CD4-positive, alpha-beta T cell treated with Interleukin-15 for 1 hour (primary cell): ENCODE measurements around the gene ATP10A.

Source experiments
- DNase-seq: peaks from one replicate; pipeline ENCODE4 v3.0.0-alpha.2; 2020

Gene ATP10A

GRCh38 chr15:25697586-25697985 lies 165.5 kb downstream of the ATP10A start:
- no peak for DNase-seq

GRCh38 chr15:25695875-25696760 lies 167.0 kb downstream of the ATP10A start:
- DNase-seq = no peak

- DNase-seq = no peak
Measured at GRCh38 chr15:25694823-25695312, 168.3 kb downstream of the ATP10A start.

- DNase-seq = no peak
Measured at GRCh38 chr15:25694239-25694584, 168.9 kb downstream of the ATP10A start.

- no peak for DNase-seq
Measured at GRCh38 chr15:25693321-25694238, 169.5 kb downstream of the ATP10A start.

- no peak for DNase-seq
Measured at GRCh38 chr15:25691544-25692430, 171.3 kb downstream of the ATP10A start.

GRCh38 chr15:25690673-25691543 lies 172.2 kb downstream of the ATP10A start:
- DNase-seq = no peak

- no peak for DNase-seq
Measured at GRCh38 chr15:25689592-25689991, 173.5 kb downstream of the ATP10A start.

GRCh38 chr15:25688166-25688565 lies 175.0 kb downstream of the ATP10A start:
- DNase-seq = no peak

- no peak for DNase-seq
Measured at GRCh38 chr15:25687689-25688088, 175.4 kb downstream of the ATP10A start.

GRCh38 chr15:25687276-25687675 lies 175.9 kb downstream of the ATP10A start:
- no peak for DNase-seq

GRCh38 chr15:25686780-25687179 lies 176.3 kb downstream of the ATP10A start:
- no peak for DNase-seq

GRCh38 chr15:25684521-25685431 lies 178.4 kb downstream of the ATP10A start:
- DNase-seq = no peak

GRCh38 chr15:25683911-25684310 lies 179.2 kb downstream of the ATP10A start:
- DNase-seq = no peak

GRCh38 chr15:25683415-25683814 lies 179.7 kb downstream of the ATP10A start:
- no peak for DNase-seq

GRCh38 chr15:25682340-25682739 lies 180.8 kb downstream of the ATP10A start:
- no peak for DNase-seq

- DNase-seq = no peak
Measured at GRCh38 chr15:25680686-25681025, 182.5 kb downstream of the ATP10A start.

- DNase-seq = no peak
Measured at GRCh38 chr15:25679964-25680685, 183.0 kb downstream of the ATP10A start.

- no peak for DNase-seq
Measured at GRCh38 chr15:25679492-25679891, 183.6 kb downstream of the ATP10A start.

- DNase-seq = no peak
Measured at GRCh38 chr15:25678500-25678855, 184.6 kb downstream of the ATP10A start.
